Panc1 (cell line): Measurements from ENCODE around the gene CREBBP.

Experiments used
- CTCF ChIP-seq: fragments of 450-650 bp; IDR thresholded peaks from 2 replicates; pipeline ENCODE4 v1.5.1; 2017; ENCODE audit warnings: mild to moderate bottlenecking
- POLR2AphosphoS5 ChIP-seq: IDR thresholded peaks from 2 replicates; pipeline ENCODE4 v1.6.1; 2012; ENCODE audit warnings: mild to moderate bottlenecking, low read depth, low read length, moderate library complexity
- REST ChIP-seq, 2 experiments: IDR thresholded peaks; 2 replicates each; pipeline ENCODE4 v1.6.1; 2011 to 2012; ENCODE audit warnings: low read depth in 2 of 2, control low read depth in 1 of 2, low read length in 1 of 2, mild to moderate bottlenecking in 1 of 2, moderate library complexity in 1 of 2; ENCODE audit not compliant: insufficient read depth in 1 of 2
- TCF7L2 ChIP-seq: IDR thresholded peaks from 2 replicates; pipeline ENCODE4 v1.6.1; 2011; ENCODE audit warnings: mild to moderate bottlenecking, low read depth, low read length, inconsistent platforms

GRCh38 chr16:3836641-3837040 is 43.9 kb downstream of the CREBBP start:
- no peak for TF ChIP-seq POLR2AphosphoS5
- no peak for TF ChIP-seq CTCF
- TF ChIP-seq TCF7L2, result no peak
- no peak for TF ChIP-seq REST (IDR thresholded peaks at IDR 0.05; ENCODE audit: insufficient read depth in 1 of 2, low read depth in 2 of 2, low read length in 1 of 2)
